Loucy (cell line): ENCODE data around the gene FAP.

Source experiments
- EZH2phosphoT487 ChIP-seq: fragments of 200-600 bp; IDR thresholded peaks from 2 replicates; pipeline ENCODE4 v1.6.1; 2018; ENCODE audit warnings: antibody characterized with exemption, mild to moderate bottlenecking, moderate library complexity, borderline replicate concordance
- TF ChIP-seq, protein P1 (sequence below): fragments of 200-600 bp; sonication (generic); conservative IDR thresholded peaks from 2 replicates; pipeline ENCODE4 v1.5.1; 2014; ENCODE audit warnings: mild to moderate bottlenecking, antibody characterized with exemption, low read length

DNA sequence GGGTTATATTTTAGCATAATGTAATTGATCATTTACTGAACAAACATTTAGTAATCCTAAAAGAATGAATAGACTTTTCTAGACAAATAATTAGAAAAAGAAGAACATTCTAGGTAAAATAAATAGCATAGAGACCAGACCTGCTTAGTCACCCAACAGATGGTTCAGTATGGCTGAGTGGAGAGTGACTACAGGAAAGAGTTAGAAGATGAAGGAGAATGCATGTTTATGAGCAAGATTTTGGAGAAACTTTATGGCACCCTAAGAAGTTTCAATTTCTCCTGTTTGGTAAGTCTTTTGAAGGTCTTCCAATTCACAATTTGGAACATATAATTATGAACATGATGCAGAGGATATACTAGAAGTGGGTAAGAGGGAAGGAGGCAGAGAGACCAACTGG, 32.9 kb downstream of the FAP start:
- TF ChIP-seq, protein P1, sequence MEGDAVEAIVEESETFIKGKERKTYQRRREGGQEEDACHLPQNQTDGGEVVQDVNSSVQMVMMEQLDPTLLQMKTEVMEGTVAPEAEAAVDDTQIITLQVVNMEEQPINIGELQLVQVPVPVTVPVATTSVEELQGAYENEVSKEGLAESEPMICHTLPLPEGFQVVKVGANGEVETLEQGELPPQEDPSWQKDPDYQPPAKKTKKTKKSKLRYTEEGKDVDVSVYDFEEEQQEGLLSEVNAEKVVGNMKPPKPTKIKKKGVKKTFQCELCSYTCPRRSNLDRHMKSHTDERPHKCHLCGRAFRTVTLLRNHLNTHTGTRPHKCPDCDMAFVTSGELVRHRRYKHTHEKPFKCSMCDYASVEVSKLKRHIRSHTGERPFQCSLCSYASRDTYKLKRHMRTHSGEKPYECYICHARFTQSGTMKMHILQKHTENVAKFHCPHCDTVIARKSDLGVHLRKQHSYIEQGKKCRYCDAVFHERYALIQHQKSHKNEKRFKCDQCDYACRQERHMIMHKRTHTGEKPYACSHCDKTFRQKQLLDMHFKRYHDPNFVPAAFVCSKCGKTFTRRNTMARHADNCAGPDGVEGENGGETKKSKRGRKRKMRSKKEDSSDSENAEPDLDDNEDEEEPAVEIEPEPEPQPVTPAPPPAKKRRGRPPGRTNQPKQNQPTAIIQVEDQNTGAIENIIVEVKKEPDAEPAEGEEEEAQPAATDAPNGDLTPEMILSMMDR, result no peak
- no peak for TF ChIP-seq EZH2phosphoT487
